Activated CD8-positive, alpha-beta memory T cell treated with anti-CD3 and anti-CD28 coated beads for 4 hours (primary cell): Measurements from ENCODE around the gene UGCG.
"Not testable (repeated sequence)": the region's sequence is repeated elsewhere in the genome, so short reads cannot be mapped to it uniquely, and the experiment has no call there.

Experiments
- DNase-seq, 2 donors: peaks; one replicate each; pipeline ENCODE4 v3.0.0-alpha.2; 2020; ENCODE audit warnings: low read depth in 2 of 2

Gene UGCG

GRCh38 chr9:111895996-111896941 is at the start of gene UGCG:
TSS of gene UGCG (plus strand) at chr9:111896814. CDS start at chr9:111897216, 402 bp downstream.
- DNase-seq: peak; percentile 71 to 73

GRCh38 chr9:111851553-111851952 is 45.1 kb upstream of the UGCG start:
- no peak for DNase-seq

- no peak for DNase-seq
Measured at GRCh38 chr9:111852291-111852690, 44.3 kb upstream of the UGCG start.

- DNase-seq: no peak
Measured at GRCh38 chr9:111853450-111853827, 43.2 kb upstream of the UGCG start.

- DNase-seq: no peak
Measured at GRCh38 chr9:111854799-111855198, 41.8 kb upstream of the UGCG start.

- DNase-seq: no peak
Measured at GRCh38 chr9:111857555-111858211, 38.9 kb upstream of the UGCG start.

GRCh38 chr9:111860443-111860842 is 36.2 kb upstream of the UGCG start:
- DNase-seq: no peak

- no peak for DNase-seq
Measured at GRCh38 chr9:111863636-111864035, 33.0 kb upstream of the UGCG start.

GRCh38 chr9:111866976-111867375 is 29.6 kb upstream of the UGCG start:
- no peak for DNase-seq

- no peak for DNase-seq
Measured at GRCh38 chr9:111868475-111868874, 28.1 kb upstream of the UGCG start.

GRCh38 chr9:111870774-111871498 is 25.7 kb upstream of the UGCG start:
- no peak for DNase-seq

GRCh38 chr9:111871499-111871855 is 25.1 kb upstream of the UGCG start:
- DNase-seq: no peak

GRCh38 chr9:111872886-111873285 is 23.7 kb upstream of the UGCG start:
- no peak for DNase-seq

GRCh38 chr9:111873901-111874300 is 22.7 kb upstream of the UGCG start:
- no peak for DNase-seq

- DNase-seq: no peak
Measured at GRCh38 chr9:111874500-111874899, 22.1 kb upstream of the UGCG start.

- not testable (repeated sequence) for DNase-seq
Measured at GRCh38 chr9:111875291-111875690, 21.3 kb upstream of the UGCG start.

- DNase-seq: not testable (repeated sequence)
Measured at GRCh38 chr9:111875691-111876090, 20.9 kb upstream of the UGCG start.

- DNase-seq: no peak
Measured at GRCh38 chr9:111876179-111876578, 20.4 kb upstream of the UGCG start.

GRCh38 chr9:111877420-111877819 is 19.2 kb upstream of the UGCG start:
- DNase-seq: no peak

- DNase-seq: no peak
Measured at GRCh38 chr9:111878946-111879345, 17.7 kb upstream of the UGCG start.

- DNase-seq: no peak
Measured at GRCh38 chr9:111886983-111887718, 9.5 kb upstream of the UGCG start.

GRCh38 chr9:111890334-111890733 is 6.3 kb upstream of the UGCG start:
- DNase-seq: no peak
